Endothelial cell of umbilical vein (primary cell): Measurements from ENCODE around the gene GLRA1. TPM values are rescaled to one million over a fixed set of nuclear protein-coding genes. Genes with fewer than 3 reads are reported as not detected.

ENCODE experiments used
- BruUV-seq: library from RNA; stranded (reverse); fragments of 400-500 nt; replicated peaks from 2 replicates; lab custom pipeline; 2021; lab: Mats Ljungman, UMichigan
- CTCF ChIA-PET: fragments of 300-600, 350-600 bp; sonication (Branson Sonifier 250); formaldehyde crosslinking; loops from one replicate; lab custom pipeline; 2021; ENCODE audit warnings: antibody characterized with exemption, inconsistent platforms; lab: Charles Lee
- POLR2A ChIA-PET: fragments of 300-600, 350-600 bp; sonication (Branson Sonifier 250); formaldehyde crosslinking; loops from one replicate; lab custom pipeline; 2021; ENCODE audit warnings: antibody characterized with exemption, inconsistent platforms; lab: Charles Lee
- DNase-seq: peaks from one replicate; pipeline ENCODE4 v3.0.0-alpha.2; 2011; ENCODE audit warnings: low read depth, low spot score
- FAIRE-seq: peaks from 2 replicates; lab custom pipeline; 2011; peaks lifted over from hg19 to GRCh38; lab: Jason Lieb, UNC
- H2AFZ ChIP-seq: 2 replicates; pipeline ENCODE4 v1.6.0; 2012; ENCODE audit warnings: low read depth, low read length, control low read depth, inconsistent platforms
- H3K27ac ChIP-seq: 2 replicates; pipeline ENCODE4 v1.5.1; 2011; ENCODE audit warnings: low read depth, mild to moderate bottlenecking, control low read depth, low read length, moderate library complexity; ENCODE audit not compliant: insufficient read depth
- H3K27me3 ChIP-seq, 2 experiments: 2 replicates each; pipeline versions ENCODE4 v1.6.0 to v1.6.1; 2011; ENCODE audit warnings: low read length in 2 of 2, mixed read lengths in 1 of 2; ENCODE audit not compliant: control insufficient read depth in 2 of 2, insufficient read depth in 2 of 2
- H3K36me3 ChIP-seq, 2 experiments: 2 replicates in 1 of 2; 3 replicates in 1 of 2; pipeline ENCODE4 v1.5.1; 2011; ENCODE audit warnings: low read length in 2 of 2, mild to moderate bottlenecking in 1 of 2, moderate library complexity in 1 of 2; ENCODE audit not compliant: control insufficient read depth in 2 of 2, insufficient read depth in 2 of 2; ENCODE audit errors: extremely low read depth in 1 of 2
- H3K4me1 ChIP-seq: 3 replicates; pipeline ENCODE4 v1.5.1; 2011; ENCODE audit warnings: mild to moderate bottlenecking, low read length; ENCODE audit not compliant: control insufficient read depth, insufficient read depth; ENCODE audit errors: extremely low read depth
- H3K4me2 ChIP-seq: 2 replicates; pipeline ENCODE4 v1.6.1; 2011; ENCODE audit warnings: low read length, control low read depth, mixed read lengths; ENCODE audit not compliant: insufficient read depth
- H3K4me3 ChIP-seq, 3 experiments: fragments of 200-600 bp in 1 of 3; sonication (generic), shearing (Covaris generic) in 1 of 3; replicated peaks in 1 of 3; 2 replicates each; pipeline ENCODE4 v1.5.1; 2011 to 2016; ENCODE audit warnings: control low read depth in 3 of 3, low read length in 3 of 3, mild to moderate bottlenecking in 2 of 3, inconsistent platforms in 1 of 3, low read depth in 1 of 3, moderate library complexity in 1 of 3; ENCODE audit not compliant: insufficient read depth in 1 of 3
- H3K79me2 ChIP-seq: 2 replicates; pipeline ENCODE4 v1.6.0; 2012; ENCODE audit warnings: low read length, inconsistent platforms; ENCODE audit not compliant: control insufficient read depth, insufficient read depth
- H3K9ac ChIP-seq: replicated peaks from 2 replicates; pipeline ENCODE3; 2011; ENCODE audit warnings: low read length, control low read depth; ENCODE audit not compliant: insufficient read depth; ENCODE audit errors: extremely low read depth
- H3K9me1 ChIP-seq: replicated peaks from 3 replicates; pipeline ENCODE4 v1.6.0; 2011; ENCODE audit warnings: mild to moderate bottlenecking, low read length; ENCODE audit not compliant: control insufficient read depth, insufficient read depth; ENCODE audit errors: extremely low read depth
- H3K9me3 ChIP-seq: replicated peaks from 2 replicates; pipeline ENCODE4 v1.5.1; 2012; ENCODE audit warnings: low read length, inconsistent platforms; ENCODE audit not compliant: control insufficient read depth, insufficient read depth
- H4K20me1 ChIP-seq: replicated peaks from 2 replicates; pipeline ENCODE3; 2011; ENCODE audit warnings: mild to moderate bottlenecking, low read length; ENCODE audit not compliant: control insufficient read depth, insufficient read depth; ENCODE audit errors: extremely low read depth
- CTCF ChIP-seq, 2 donors: IDR thresholded peaks; 1 replicate in 1 of 2; 2 replicates in 1 of 2; pipeline ENCODE4 v1.5.1; 2011; ENCODE audit warnings: low read length in 2 of 2, mild to moderate bottlenecking in 2 of 2, moderate library complexity in 2 of 2, control low read depth in 1 of 2, inconsistent platforms in 1 of 2, low read depth in 1 of 2; ENCODE audit not compliant: insufficient read depth in 1 of 2; ENCODE audit errors: extremely low read depth in 1 of 2
- EZH2 ChIP-seq: IDR thresholded peaks from 2 replicates; pipeline ENCODE4 v1.6.1; 2012; ENCODE audit warnings: borderline replicate concordance, low read depth, mild to moderate bottlenecking, moderate library complexity, low read length, inconsistent platforms; ENCODE audit not compliant: severe bottlenecking
- FOS ChIP-seq: IDR thresholded peaks from 2 replicates; pipeline ENCODE4 v1.6.1; 2011; ENCODE audit warnings: mild to moderate bottlenecking, low read length, moderate library complexity, borderline replicate concordance; ENCODE audit not compliant: insufficient read depth
- GATA2 ChIP-seq: IDR thresholded peaks from 2 replicates; pipeline ENCODE4 v1.7.0; 2011; ENCODE audit warnings: low read depth, mild to moderate bottlenecking, moderate library complexity, mixed read lengths, low read length; ENCODE audit not compliant: insufficient read length, insufficient read depth
- JUN ChIP-seq: IDR thresholded peaks from 2 replicates; pipeline ENCODE4 v1.6.1; 2011; ENCODE audit warnings: borderline replicate concordance, low read depth; ENCODE audit not compliant: insufficient read length, insufficient read depth
- MAX ChIP-seq: IDR thresholded peaks from 2 replicates; pipeline ENCODE4 v1.6.1; 2011; ENCODE audit not compliant: insufficient read depth, insufficient read length
- MYC ChIP-seq: IDR thresholded peaks from one replicate; pipeline ENCODE4 v1.6.1; 2011; ENCODE audit warnings: mild to moderate bottlenecking, low read depth, low read length
- POLR2A ChIP-seq: IDR thresholded peaks from 2 replicates; pipeline ENCODE4 v1.6.1; 2012; ENCODE audit warnings: low read depth, mild to moderate bottlenecking, control low read depth, low read length
- POLR2AphosphoS5 ChIP-seq: IDR thresholded peaks from 2 replicates; pipeline ENCODE4 v1.6.1; 2012; ENCODE audit warnings: low read depth, mild to moderate bottlenecking, control low read depth, low read length, moderate library complexity; ENCODE audit not compliant: insufficient read depth
- dilution Hi-C: fragments of 300-500 bp; cut with MboI; formaldehyde crosslinking; loops from one replicate; pipeline ENCODE4 v1.15.0; 2019; ENCODE audit warnings: low sequenced_read_pairs; ENCODE audit not compliant: extremely low pct_ligation_motif_present
- intact Hi-C: fragments of 100-400 bp; cut with micrococcal nuclease; formaldehyde crosslinking; loops from one replicate; pipeline ENCODE4 v1.10.0; 2022
- polyA plus RNA-seq, 4 experiments: library from polyadenylated mRNA; depleted of rRNA in 3 of 4; stranded (reverse) in 3 of 4; unstranded in 1 of 4; fragments of >200 nt; gene quantifications; 2 replicates each; pipeline versions ENCODE4 v1.2.1 to v1.2.3, GENCODE V29; 2011 to 2012; ENCODE audit warnings: missing spikeins in 1 of 4
- total RNA-seq: library from RNA; stranded (reverse); gene quantifications from 2 replicates; pipeline ENCODE4 v1.2.3, GENCODE V29; 2021

Gene GLRA1
- total and polyA plus RNA-seq, 2 donors (not counting 3 experiments of a cell fraction or from before 2014, with no cell fraction given) = not detected

GRCh38 chr5:151906246-151906645, 18.4 kb downstream of the GLRA1 start:
- Histone ChIP-seq H3K9me3 (no peaks in the 10 kb centered on the region), H3K36me3 (no peaks in the 10 kb centered on the region), H3K79me2 (no peaks in the 10 kb centered on the region), H3K4me3 (no peak overlapping the region), H3K9ac (no peak overlapping the region), H4K20me1 (no peaks in the 10 kb centered on the region), H3K4me2 (no peak overlapping the region), H3K27me3 (peaks cover 3 to 4% of the 10 kb centered on the region in 2 experiments), H3K27ac (no peak overlapping the region), H3K9me1 (no peaks in the 10 kb centered on the region), H2AFZ (no peak overlapping the region), H3K4me1 (no peaks in the 10 kb centered on the region)
- FAIRE-seq = no peak
- BruUV-seq = no TSS peak
- dilution Hi-C loops (no loop called here), intact Hi-C loops (no loop called here)
- ChIA-PET POLR2A (no interaction called here), CTCF (no interaction called here)
- TF ChIP-seq MAX (no peak), GATA2 (no peak), MYC (no peak), JUN (no peak), POLR2A (no peak), EZH2 (no peak), CTCF (IDR thresholded peaks at IDR 0.05; ENCODE audit: extremely low read depth in 1 of 2, insufficient read depth in 1 of 2, low read depth in 1 of 2, low read length in 2 of 2) (no peak), FOS (no peak), POLR2AphosphoS5 (no peak)
- no peak for DNase-seq
